ENCODE results near the gene PPP1R9B.

PPP1R9B gene

GRCh38 chr17:50129728-50130558 is 20.5 kb downstream of the PPP1R9B start, which contains the start of gene SAMD14:
SAMD14 (minus strand) TSS chr17:50130160; CDS start chr17:50124959, 5,201 bp downstream.
- intact Hi-C loops (cut with micrococcal nuclease) = loop anchor here (5.0 kb wide), 1 partner anchor 32 kb away; no protein-coding TSS in a partner anchor

GRCh38 chr17:50129353-50129727 is 21.1 kb downstream of the PPP1R9B start:
- peaks cover 65% of the 10 kb centered on the region for H3K27me3 Mint-ChIP-seq
- intact Hi-C loops (cut with micrococcal nuclease) = loop anchor here (5.0 kb wide), 1 partner anchor 33 kb away; no protein-coding TSS in a partner anchor
- no peak overlapping the region for H3K27ac Mint-ChIP-seq
- peaks cover 49% of the 10 kb centered on the region for H3K4me1 Mint-ChIP-seq (ENCODE audit: low read depth)
- peaks cover 20% of the 10 kb centered on the region for H3K36me3 Mint-ChIP-seq (ENCODE audit: low read depth)
- peak overlapping the region; percentile 67 for H3K4me3 Mint-ChIP-seq
- H3K9me3 Mint-ChIP-seq = no peaks in the 10 kb centered on the region

More at GRCh38 chr17:50129728-50130558, 20.5 kb downstream of the PPP1R9B start, which contains the start of gene SAMD14:
- H3K27me3 Mint-ChIP-seq = peaks cover 62% of the 10 kb centered on the region
- H3K27ac Mint-ChIP-seq = peak within 1 kb of the TSS; percentile 18
- peaks cover 49% of the 10 kb centered on the region for H3K4me1 Mint-ChIP-seq (ENCODE audit: low read depth)
- H3K9me3 Mint-ChIP-seq = no peaks in the 10 kb centered on the region
- H3K4me3 Mint-ChIP-seq = peak within 1 kb of the TSS; percentile 67
- peaks cover 26% of the 10 kb centered on the region for H3K36me3 Mint-ChIP-seq (ENCODE audit: low read depth)

- peaks cover 14% of the 10 kb centered on the region for H3K36me3 Mint-ChIP-seq (ENCODE audit: low read depth)
- peaks cover 43% of the 10 kb centered on the region for H3K4me1 Mint-ChIP-seq (ENCODE audit: low read depth)
- no peaks in the 10 kb centered on the region for H3K9me3 Mint-ChIP-seq
- intact Hi-C loops (cut with micrococcal nuclease) = loop anchor here (5.0 kb wide), 1 partner anchor 34 kb away; no protein-coding TSS in a partner anchor
- peak overlapping the region; percentile 61 for H3K4me3 Mint-ChIP-seq
- H3K27ac Mint-ChIP-seq = peak overlapping the region; percentile 12
- peaks cover 70% of the 10 kb centered on the region for H3K27me3 Mint-ChIP-seq
These were observed 21.8 kb downstream of the PPP1R9B start for GRCh38 chr17:50128441-50129352.

- Mint-ChIP-seq H3K36me3 (ENCODE audit: low read depth) (peaks cover 6% of the 10 kb centered on the region), H3K27me3 (peaks cover 78% of the 10 kb centered on the region), H3K4me1 (ENCODE audit: low read depth) (peaks cover 43% of the 10 kb centered on the region), H3K27ac (no peak overlapping the region), H3K4me3 (no peak overlapping the region), H3K9me3 (no peaks in the 10 kb centered on the region)
- intact Hi-C loops (cut with micrococcal nuclease) = loop anchor here (5.0 kb wide), 1 partner anchor 34 kb away; no protein-coding TSS in a partner anchor
These were observed 22.6 kb downstream of the PPP1R9B start for GRCh38 chr17:50127697-50128361.

GRCh38 chr17:50125420-50125997 is 25.0 kb downstream of the PPP1R9B start:
- no peak overlapping the region for H3K27ac Mint-ChIP-seq
- no peak overlapping the region for H3K4me3 Mint-ChIP-seq
- no peaks in the 10 kb centered on the region for H3K36me3 Mint-ChIP-seq (ENCODE audit: low read depth)
- intact Hi-C loops (cut with micrococcal nuclease) = loop anchor here (5.0 kb wide), 1 partner anchor 37 kb away; no protein-coding TSS in a partner anchor
- H3K27me3 Mint-ChIP-seq = peaks cover 85% of the 10 kb centered on the region
- peaks cover 22% of the 10 kb centered on the region for H3K4me1 Mint-ChIP-seq (ENCODE audit: low read depth)
- no peaks in the 10 kb centered on the region for H3K9me3 Mint-ChIP-seq

GRCh38 chr17:50123649-50124349 is 26.7 kb downstream of the PPP1R9B start:
- Mint-ChIP-seq H3K27me3 (peaks cover 90% of the 10 kb centered on the region), H3K9me3 (no peaks in the 10 kb centered on the region), H3K4me1 (ENCODE audit: low read depth) (peaks cover 15% of the 10 kb centered on the region), H3K4me3 (no peak overlapping the region), H3K36me3 (ENCODE audit: low read depth) (no peaks in the 10 kb centered on the region), H3K27ac (no peak overlapping the region)
- intact Hi-C loops (cut with micrococcal nuclease) = no loop called here

GRCh38 chr17:50122945-50123344 is 27.5 kb downstream of the PPP1R9B start:
- intact Hi-C loops (cut with micrococcal nuclease) = no loop called here
- Mint-ChIP-seq H3K4me1 (ENCODE audit: low read depth) (peaks cover 6% of the 10 kb centered on the region), H3K9me3 (no peaks in the 10 kb centered on the region), H3K27me3 (peaks cover 90% of the 10 kb centered on the region), H3K27ac (no peak overlapping the region), H3K36me3 (ENCODE audit: low read depth) (no peaks in the 10 kb centered on the region), H3K4me3 (no peak overlapping the region)

- H3K36me3 Mint-ChIP-seq (ENCODE audit: low read depth) = no peaks in the 10 kb centered on the region
- no peak overlapping the region for H3K4me3 Mint-ChIP-seq
- peaks cover 7% of the 10 kb centered on the region for H3K4me1 Mint-ChIP-seq (ENCODE audit: low read depth)
- intact Hi-C loops (cut with micrococcal nuclease) = no loop called here
- H3K9me3 Mint-ChIP-seq = no peaks in the 10 kb centered on the region
- H3K27ac Mint-ChIP-seq = no peak overlapping the region
- H3K27me3 Mint-ChIP-seq = peaks cover 90% of the 10 kb centered on the region
These were observed 29.8 kb downstream of the PPP1R9B start for GRCh38 chr17:50120475-50121253.

- Mint-ChIP-seq H3K36me3 (ENCODE audit: low read depth) (no peaks in the 10 kb centered on the region), H3K9me3 (no peaks in the 10 kb centered on the region), H3K4me3 (no peak overlapping the region), H3K27ac (no peak overlapping the region), H3K27me3 (peaks cover 95% of the 10 kb centered on the region), H3K4me1 (ENCODE audit: low read depth) (peaks cover 18% of the 10 kb centered on the region)
- intact Hi-C loops (cut with micrococcal nuclease) = no loop called here
These were observed 31.7 kb downstream of the PPP1R9B start for GRCh38 chr17:50118828-50119218.

- H3K27me3 Mint-ChIP-seq = peaks cover 95% of the 10 kb centered on the region
- no peak overlapping the region for H3K4me3 Mint-ChIP-seq
- intact Hi-C loops (cut with micrococcal nuclease) = no loop called here
- peaks cover 23% of the 10 kb centered on the region for H3K4me1 Mint-ChIP-seq (ENCODE audit: low read depth)
- H3K36me3 Mint-ChIP-seq (ENCODE audit: low read depth) = no peaks in the 10 kb centered on the region
- no peaks in the 10 kb centered on the region for H3K9me3 Mint-ChIP-seq
- H3K27ac Mint-ChIP-seq = no peak overlapping the region
These were observed 32.2 kb downstream of the PPP1R9B start for GRCh38 chr17:50118076-50118827.

- peaks cover 23% of the 10 kb centered on the region for H3K4me1 Mint-ChIP-seq (ENCODE audit: low read depth)
- peak overlapping the region; percentile 63 for H3K4me3 Mint-ChIP-seq
- intact Hi-C loops (cut with micrococcal nuclease) = no loop called here
- H3K27me3 Mint-ChIP-seq = peaks cover 93% of the 10 kb centered on the region
- no peak overlapping the region for H3K27ac Mint-ChIP-seq
- no peaks in the 10 kb centered on the region for H3K9me3 Mint-ChIP-seq
- H3K36me3 Mint-ChIP-seq (ENCODE audit: low read depth) = no peaks in the 10 kb centered on the region
These were observed 33.0 kb downstream of the PPP1R9B start for GRCh38 chr17:50117202-50118051.

Data from dendritic cell treated with granulocyte-macrophage colony-stimulating factor and Interleukin-4, amounts not matched to agents 40 ng/mL and 50 ng/mL, for 4 days (primary cell).